ENCODE measurements around the gene C11orf65.

DNA sequence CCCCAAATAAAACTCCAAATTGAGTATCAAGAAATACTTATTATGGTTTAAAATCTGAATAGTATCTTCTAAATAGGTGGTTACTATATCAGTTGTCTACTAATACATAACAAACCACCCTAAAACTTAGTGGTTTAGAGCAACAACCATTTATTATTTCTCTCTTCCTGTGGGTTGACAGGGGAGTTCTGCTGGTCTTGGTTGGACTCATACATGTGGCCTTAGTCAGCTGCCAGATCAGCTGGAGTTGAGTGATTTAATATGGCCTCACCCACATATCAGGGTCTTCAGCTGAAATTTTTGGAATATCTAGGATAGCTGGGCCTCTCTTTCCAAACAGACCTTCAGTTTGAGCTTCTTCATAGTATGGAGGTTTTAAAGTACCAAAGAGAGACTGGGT is 34.5 kb downstream of the C11orf65 start:
- TF ChIP-seq POLR2A (IDR thresholded peaks at IDR 0.05; ENCODE audit: low read depth, low read length): no peak
- no peak for TF ChIP-seq TAF1 (IDR thresholded peaks at IDR 0.05; ENCODE audit: borderline replicate concordance, low read depth, low read length)

Data from GM12892 (cell line).